Hematopoietic multipotent progenitor cell treated with erythropoietin and hydrocortisone succinate and interleukin-3 and kit ligand, for 8 days (in vitro differentiated cells): ENCODE measurements around the gene ADGRG1.

Experiments used
- DNase-seq: peaks from one replicate; pipeline ENCODE4 v3.0.0-alpha.2; 2015

Gene ADGRG1

GRCh38 chr16:57652695-57653471, 24.5 kb downstream of the ADGRG1 start:
- no peak for DNase-seq

GRCh38 chr16:57653936-57654335, 25.5 kb downstream of the ADGRG1 start:
- DNase-seq: no peak

- no peak for DNase-seq
Measured at GRCh38 chr16:57656342-57656955, 28.0 kb downstream of the ADGRG1 start.

GRCh38 chr16:57657228-57657627, 28.8 kb downstream of the ADGRG1 start:
- DNase-seq: no peak

- no peak for DNase-seq
Measured at GRCh38 chr16:57658130-57658877, 29.9 kb downstream of the ADGRG1 start.

- no peak for DNase-seq
Measured at GRCh38 chr16:57658878-57659674, 30.6 kb downstream of the ADGRG1 start.

- no peak for DNase-seq
Measured at GRCh38 chr16:57660715-57661463, 32.5 kb downstream of the ADGRG1 start.

- no peak for DNase-seq
Measured at GRCh38 chr16:57661510-57661909, 33.1 kb downstream of the ADGRG1 start.

- no peak for DNase-seq
Measured at GRCh38 chr16:57661936-57662906, 33.8 kb downstream of the ADGRG1 start.

GRCh38 chr16:57663436-57663835, 35.0 kb downstream of the ADGRG1 start:
- DNase-seq: no peak

GRCh38 chr16:57663917-57664661, 35.7 kb downstream of the ADGRG1 start:
- DNase-seq: no peak

GRCh38 chr16:57664662-57665025, 36.2 kb downstream of the ADGRG1 start:
- no peak for DNase-seq

GRCh38 chr16:57665541-57665940, 37.1 kb downstream of the ADGRG1 start:
- no peak for DNase-seq

GRCh38 chr16:57666353-57667047, 38.1 kb downstream of the ADGRG1 start:
- no peak for DNase-seq

- DNase-seq: no peak
Measured at GRCh38 chr16:57667048-57667525, 38.7 kb downstream of the ADGRG1 start.

- no peak for DNase-seq
Measured at GRCh38 chr16:57667526-57668262, 39.3 kb downstream of the ADGRG1 start.

- DNase-seq: no peak
Measured at GRCh38 chr16:57668263-57668571, 39.8 kb downstream of the ADGRG1 start, which contains the start of gene ADGRG3. TSS of gene ADGRG3 (plus strand) at chr16:57668306. CDS start at chr16:57668348, 42 bp downstream.

GRCh38 chr16:57668630-57669475, 40.4 kb downstream of the ADGRG1 start:
- no peak for DNase-seq
